K562 (cell line): ENCODE results near the gene ATXN1.

ENCODE experiments used
- CBFA2T2 ChIP-seq: fragments of 450-650 bp; conservative IDR thresholded peaks from 2 replicates; pipeline ENCODE4 v1.6.1; 2017; ENCODE audit warnings: mild to moderate bottlenecking
- EP300 ChIP-seq: IDR thresholded peaks from 2 replicates; pipeline ENCODE4 v1.6.1; 2012; ENCODE audit warnings: low read length, improper control_type of control experiment
- FOSL1 ChIP-seq: fragments of 200-800 bp; sonication (Bioruptor generic); conservative IDR thresholded peaks from 2 replicates; pipeline ENCODE4 v1.6.1; 2016; ENCODE audit warnings: missing genetic modification characterization, missing compliant biosample characterization
- POLR2AphosphoS2 ChIP-seq: IDR thresholded peaks from 2 replicates; pipeline ENCODE4 v1.6.1; 2012; ENCODE audit warnings: low read length, improper control_type of control experiment
- PRMT5 ChIP-seq: sonication (generic); formaldehyde crosslinking; IDR thresholded peaks from 2 replicates; pipeline ENCODE4 v1.5.0; 2020; ENCODE audit warnings: missing genetic modification reagents
- STAT5B ChIP-seq: fragments of 250-450 bp; sonication (Bioruptor Pico); IDR thresholded peaks from 2 replicates; pipeline ENCODE4 v1.8.0; 2021; ENCODE audit warnings: mild to moderate bottlenecking, inconsistent platforms
- TF ChIP-seq, protein P1 (sequence below), 3 experiments: IDR thresholded peaks in 2 of 3; conservative IDR thresholded peaks in 1 of 3; 2 replicates each; pipeline ENCODE4 v1.5.1; 2011 to 2012; ENCODE audit warnings: low read length in 3 of 3, mild to moderate bottlenecking in 3 of 3, control low read depth in 2 of 3, improper control_type of control experiment in 1 of 3, inconsistent platforms in 1 of 3, low read depth in 1 of 3, mixed read lengths in 1 of 3, moderate library complexity in 1 of 3; ENCODE audit not compliant: insufficient read depth in 2 of 3

DNA sequence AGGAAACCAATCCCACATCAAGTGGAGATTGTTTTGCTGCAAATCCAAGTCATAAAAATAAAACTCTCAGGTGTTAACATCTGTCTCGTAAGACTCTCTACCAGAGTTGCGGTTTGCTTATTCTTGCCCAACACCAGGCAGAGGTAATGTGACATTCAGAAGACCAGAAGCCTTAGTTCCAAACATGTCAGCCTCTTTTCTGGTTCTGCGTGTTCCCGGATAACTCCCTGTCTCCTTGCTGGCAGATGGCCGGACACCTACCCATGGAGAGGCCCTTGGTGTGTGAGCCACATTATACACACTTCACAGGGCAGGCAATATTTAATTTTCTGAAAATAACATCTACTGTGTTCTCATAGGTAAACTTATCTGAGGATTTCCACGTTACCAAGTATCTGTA is 449.5 kb downstream of the ATXN1 start:
- TF ChIP-seq STAT5B (CRISPR knock-in tag) (no peak), EP300 (no peak), PRMT5 (CRISPR knock-in tag) (no peak), FOSL1 (no peak), POLR2AphosphoS2 (no peak), CBFA2T2 (no peak)
- TF ChIP-seq, protein P1, sequence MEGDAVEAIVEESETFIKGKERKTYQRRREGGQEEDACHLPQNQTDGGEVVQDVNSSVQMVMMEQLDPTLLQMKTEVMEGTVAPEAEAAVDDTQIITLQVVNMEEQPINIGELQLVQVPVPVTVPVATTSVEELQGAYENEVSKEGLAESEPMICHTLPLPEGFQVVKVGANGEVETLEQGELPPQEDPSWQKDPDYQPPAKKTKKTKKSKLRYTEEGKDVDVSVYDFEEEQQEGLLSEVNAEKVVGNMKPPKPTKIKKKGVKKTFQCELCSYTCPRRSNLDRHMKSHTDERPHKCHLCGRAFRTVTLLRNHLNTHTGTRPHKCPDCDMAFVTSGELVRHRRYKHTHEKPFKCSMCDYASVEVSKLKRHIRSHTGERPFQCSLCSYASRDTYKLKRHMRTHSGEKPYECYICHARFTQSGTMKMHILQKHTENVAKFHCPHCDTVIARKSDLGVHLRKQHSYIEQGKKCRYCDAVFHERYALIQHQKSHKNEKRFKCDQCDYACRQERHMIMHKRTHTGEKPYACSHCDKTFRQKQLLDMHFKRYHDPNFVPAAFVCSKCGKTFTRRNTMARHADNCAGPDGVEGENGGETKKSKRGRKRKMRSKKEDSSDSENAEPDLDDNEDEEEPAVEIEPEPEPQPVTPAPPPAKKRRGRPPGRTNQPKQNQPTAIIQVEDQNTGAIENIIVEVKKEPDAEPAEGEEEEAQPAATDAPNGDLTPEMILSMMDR (IDR thresholded peaks at IDR 0.05 in 2 of 3, conservative IDR thresholded peaks at IDR 0.05 in 1 of 3; ENCODE audit: insufficient read depth in 2 of 3, low read depth in 1 of 3, low read length in 3 of 3) = no peak
